Gastrocnemius medialis (tissue), 4 donors: ENCODE data around the gene PRR16.

ENCODE experiments used
- POLR2A ChIP-seq, 2 donors: fragments of 450-650 bp; IDR thresholded peaks; one replicate each; pipeline ENCODE4 v1.6.1; 2017; ENCODE audit warnings: antibody characterized with exemption in 2 of 2, mild to moderate bottlenecking in 2 of 2, moderate library complexity in 2 of 2
- TF ChIP-seq, protein P1 (sequence below), 5 experiments: fragments of 450-650 bp in 3 of 5; fragments of 200-600 bp in 2 of 5; sonication (generic) in 2 of 5; IDR thresholded peaks in 4 of 5; conservative IDR thresholded peaks in 1 of 5; 1 replicate in 4 of 5; 2 replicates in 1 of 5; pipeline ENCODE4 v1.5.1; 2016 to 2019; ENCODE audit warnings: antibody characterized with exemption in 5 of 5, mild to moderate bottlenecking in 3 of 5, moderate library complexity in 3 of 5

DNA sequence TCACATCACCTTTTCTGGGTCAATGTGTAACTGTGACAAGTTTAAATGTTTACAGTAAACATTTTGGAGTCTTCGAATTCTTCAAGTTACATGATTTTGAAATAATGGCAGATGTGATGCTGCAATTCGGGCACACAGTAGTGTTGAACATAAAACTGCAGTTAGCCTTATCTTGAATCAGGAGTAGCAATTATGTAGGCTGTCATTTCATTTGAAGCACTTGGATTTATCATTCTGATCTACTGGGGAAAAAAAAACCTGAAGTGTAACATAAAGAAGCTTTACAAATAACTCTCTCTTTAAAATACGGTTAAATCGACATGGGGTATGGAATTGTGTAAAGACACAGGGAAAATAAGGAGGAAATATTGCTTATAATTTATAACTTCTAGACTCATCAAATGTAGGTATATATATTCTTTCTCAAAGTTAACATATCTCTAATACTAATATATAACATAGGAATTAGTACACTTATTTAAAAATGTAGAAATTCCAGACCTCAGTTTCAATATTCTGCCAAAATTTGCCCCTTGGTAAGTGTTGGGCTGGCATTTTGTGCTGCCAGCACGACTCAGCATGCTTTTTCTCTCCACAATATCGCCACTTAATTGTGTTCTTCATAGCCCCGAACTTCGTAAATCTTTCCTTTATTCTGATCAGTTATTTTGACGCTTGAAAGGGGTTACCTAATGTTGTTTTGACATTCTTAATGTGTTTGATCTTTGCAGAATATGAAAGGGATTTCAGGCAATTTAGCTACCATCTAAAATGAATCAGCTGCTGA is 226.7 kb downstream of the PRR16 start:
- TF ChIP-seq, protein P1, sequence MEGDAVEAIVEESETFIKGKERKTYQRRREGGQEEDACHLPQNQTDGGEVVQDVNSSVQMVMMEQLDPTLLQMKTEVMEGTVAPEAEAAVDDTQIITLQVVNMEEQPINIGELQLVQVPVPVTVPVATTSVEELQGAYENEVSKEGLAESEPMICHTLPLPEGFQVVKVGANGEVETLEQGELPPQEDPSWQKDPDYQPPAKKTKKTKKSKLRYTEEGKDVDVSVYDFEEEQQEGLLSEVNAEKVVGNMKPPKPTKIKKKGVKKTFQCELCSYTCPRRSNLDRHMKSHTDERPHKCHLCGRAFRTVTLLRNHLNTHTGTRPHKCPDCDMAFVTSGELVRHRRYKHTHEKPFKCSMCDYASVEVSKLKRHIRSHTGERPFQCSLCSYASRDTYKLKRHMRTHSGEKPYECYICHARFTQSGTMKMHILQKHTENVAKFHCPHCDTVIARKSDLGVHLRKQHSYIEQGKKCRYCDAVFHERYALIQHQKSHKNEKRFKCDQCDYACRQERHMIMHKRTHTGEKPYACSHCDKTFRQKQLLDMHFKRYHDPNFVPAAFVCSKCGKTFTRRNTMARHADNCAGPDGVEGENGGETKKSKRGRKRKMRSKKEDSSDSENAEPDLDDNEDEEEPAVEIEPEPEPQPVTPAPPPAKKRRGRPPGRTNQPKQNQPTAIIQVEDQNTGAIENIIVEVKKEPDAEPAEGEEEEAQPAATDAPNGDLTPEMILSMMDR (IDR thresholded peaks at IDR 0.05 in 4 of 5, conservative IDR thresholded peaks at IDR 0.05 in 1 of 5) = no peak
- no peak for TF ChIP-seq POLR2A (IDR thresholded peaks at IDR 0.05)
